Panc1 (cell line): Measurements from ENCODE around the gene CSMD2.

Experiments
- CTCF ChIP-seq: fragments of 450-650 bp; IDR thresholded peaks from 2 replicates; pipeline ENCODE4 v1.5.1; 2017; ENCODE audit warnings: mild to moderate bottlenecking
- POLR2AphosphoS5 ChIP-seq: IDR thresholded peaks from 2 replicates; pipeline ENCODE4 v1.6.1; 2012; ENCODE audit warnings: mild to moderate bottlenecking, low read depth, low read length, moderate library complexity
- REST ChIP-seq, 2 experiments: IDR thresholded peaks; 2 replicates each; pipeline ENCODE4 v1.6.1; 2011 to 2012; ENCODE audit warnings: low read depth in 2 of 2, control low read depth in 1 of 2, low read length in 1 of 2, mild to moderate bottlenecking in 1 of 2, moderate library complexity in 1 of 2; ENCODE audit not compliant: insufficient read depth in 1 of 2
- SIN3A ChIP-seq: IDR thresholded peaks from 2 replicates; pipeline ENCODE4 v1.6.1; 2012; ENCODE audit warnings: low read depth, mild to moderate bottlenecking, low read length, moderate library complexity, borderline replicate concordance; ENCODE audit not compliant: insufficient read depth

GRCh38 chr1:33562563-33562962 is 602.5 kb downstream of the CSMD2 start:
- no peak for TF ChIP-seq CTCF
- TF ChIP-seq REST (IDR thresholded peaks at IDR 0.05; ENCODE audit: insufficient read depth in 1 of 2, low read depth in 2 of 2, low read length in 1 of 2), result no peak
- TF ChIP-seq SIN3A, result no peak
- no peak for TF ChIP-seq POLR2AphosphoS5
